Tibial nerve (tissue), 4 donors: ENCODE measurements around the gene JCHAIN. TPM values are rescaled to one million over a fixed set of nuclear protein-coding genes. Genes with fewer than 3 reads are reported as not detected.

ENCODE experiments used
- DNase-seq, 2 donors: peaks; one replicate each; pipeline ENCODE4 v3.0.0-alpha.2; 2019; ENCODE audit warnings: low spot score in 2 of 2
- H3K27ac ChIP-seq, 4 donors: fragments of 200-600 bp; sonication (generic) in 3 of 4; one replicate each; pipeline ENCODE4 v1.5.1; 2017 to 2019; ENCODE audit warnings: mild to moderate bottlenecking in 1 of 4
- H3K27me3 ChIP-seq, 2 donors: fragments of 200-600 bp; sonication (generic) in 1 of 2; one replicate each; pipeline versions ENCODE4 v1.5.1 to v1.6.0; 2017 to 2019
- H3K36me3 ChIP-seq, 3 donors: fragments of 200-600 bp; sonication (generic); one replicate each; pipeline ENCODE4 v1.5.1; 2018 to 2019
- H3K4me1 ChIP-seq, 4 donors: fragments of 200-600 bp; sonication (generic) in 3 of 4; one replicate each; pipeline ENCODE4 v1.5.1; 2017 to 2019
- H3K4me3 ChIP-seq, 4 donors: fragments of 200-600 bp; sonication (generic) in 3 of 4; one replicate each; pipeline ENCODE4 v1.5.1; 2017 to 2019; ENCODE audit warnings: mild to moderate bottlenecking in 1 of 4, moderate library complexity in 1 of 4
- H3K9me3 ChIP-seq, 4 donors: fragments of 200-600 bp; sonication (generic) in 3 of 4; one replicate each; pipeline ENCODE4 v1.5.1; 2017 to 2019
- CTCF ChIP-seq, 5 experiments: fragments of 200-600 bp in 3 of 5; fragments of 450-650 bp in 2 of 5; sonication (generic) in 3 of 5; IDR thresholded peaks; one replicate each; pipeline ENCODE4 v1.5.1; 2016 to 2019; ENCODE audit warnings: antibody characterized with exemption in 5 of 5, mild to moderate bottlenecking in 3 of 5, moderate library complexity in 2 of 5
- EP300 ChIP-seq, 2 donors: sonication (generic); formaldehyde crosslinking; IDR thresholded peaks; one replicate each; pipeline ENCODE4 v1.6.1; 2017; ENCODE audit warnings: antibody characterized with exemption in 2 of 2, mild to moderate bottlenecking in 1 of 2
- POLR2A ChIP-seq, 2 donors: fragments of 450-650 bp; IDR thresholded peaks; one replicate each; pipeline ENCODE4 v1.6.1; 2017; ENCODE audit warnings: antibody characterized with exemption in 2 of 2, mild to moderate bottlenecking in 2 of 2, moderate library complexity in 2 of 2
- WGBS, 2 donors: methylation state at CpG; one replicate each; pipeline ENCODE4 v1.1.5; 2018; 5-methylcytosine and 5-hydroxymethylcytosine counted together
- total RNA-seq, 4 donors: library from RNA; depleted of rRNA; stranded (reverse); fragments of >200 nt; gene quantifications; one replicate each; pipeline ENCODE4 v1.1.0, GENCODE V29; 2016

Gene JCHAIN
- 10 to 100 TPM in 1 of 4 donors, 1 to 10 TPM in 3; 3.1 to 17.4 (median 4.8) TPM for total RNA-seq

- Histone ChIP-seq H3K4me1 (no peaks in the 10 kb centered on the region), H3K36me3 (no peaks in the 10 kb centered on the region), H3K4me3 (peak within 1 kb of the TSS in 1 of 4 donors; percentile 10), H3K27me3 (no peaks in the 10 kb centered on the region), H3K9me3 (no peaks in the 10 kb centered on the region), H3K27ac (no peak within 1 kb of the TSS)
- DNase-seq: no peak
- WGBS, 2 donors: 71 to 82% methylated on average over 1 of the region's 1 CpG
- no peak for TF ChIP-seq EP300 (IDR thresholded peaks at IDR 0.05)
- TF ChIP-seq POLR2A (IDR thresholded peaks at IDR 0.05): no peak
- no peak for TF ChIP-seq CTCF (IDR thresholded peaks at IDR 0.05)
Observed at GRCh38 chr4:70666369-70666768, at the start of gene JCHAIN. TSS of gene JCHAIN (minus strand) at chr4:70666508. CDS start at chr4:70666490, 18 bp downstream.

- DNase-seq: no peak
- H3K9me3 ChIP-seq: no peaks in the 10 kb centered on the region
- H3K27ac ChIP-seq: no peak overlapping the region
- no peak for TF ChIP-seq CTCF (IDR thresholded peaks at IDR 0.05)
- no peak for TF ChIP-seq POLR2A (IDR thresholded peaks at IDR 0.05)
- no peak for TF ChIP-seq EP300 (IDR thresholded peaks at IDR 0.05)
- H3K27me3 ChIP-seq: no peaks in the 10 kb centered on the region
- no peak overlapping the region for H3K4me3 ChIP-seq
- H3K4me1 ChIP-seq: peaks cover 0 to 9% (median 0%) of the 10 kb centered on the region in 4 donors
- 48 to 65% methylated on average over 6 of the region's 6 CpGs for WGBS, 2 donors
- H3K36me3 ChIP-seq: no peaks in the 10 kb centered on the region
Observed at GRCh38 chr4:70715097-70715496, 48.8 kb upstream of the JCHAIN start.

GRCh38 chr4:70714079-70714887, 48.0 kb upstream of the JCHAIN start:
- TF ChIP-seq EP300 (IDR thresholded peaks at IDR 0.05): no peak
- no peak for TF ChIP-seq CTCF (IDR thresholded peaks at IDR 0.05)
- no peak for TF ChIP-seq POLR2A (IDR thresholded peaks at IDR 0.05)
- no peak overlapping the region for H3K4me3 ChIP-seq
- H3K27me3 ChIP-seq: no peaks in the 10 kb centered on the region
- DNase-seq: no peak
- WGBS, 2 donors: 75 to 82% methylated on average over 5 of the region's 5 CpGs
- no peak overlapping the region for H3K27ac ChIP-seq
- peaks cover 0 to 9% (median 2%) of the 10 kb centered on the region in 4 donors for H3K4me1 ChIP-seq
- H3K9me3 ChIP-seq: no peaks in the 10 kb centered on the region
- no peaks in the 10 kb centered on the region for H3K36me3 ChIP-seq

DNA sequence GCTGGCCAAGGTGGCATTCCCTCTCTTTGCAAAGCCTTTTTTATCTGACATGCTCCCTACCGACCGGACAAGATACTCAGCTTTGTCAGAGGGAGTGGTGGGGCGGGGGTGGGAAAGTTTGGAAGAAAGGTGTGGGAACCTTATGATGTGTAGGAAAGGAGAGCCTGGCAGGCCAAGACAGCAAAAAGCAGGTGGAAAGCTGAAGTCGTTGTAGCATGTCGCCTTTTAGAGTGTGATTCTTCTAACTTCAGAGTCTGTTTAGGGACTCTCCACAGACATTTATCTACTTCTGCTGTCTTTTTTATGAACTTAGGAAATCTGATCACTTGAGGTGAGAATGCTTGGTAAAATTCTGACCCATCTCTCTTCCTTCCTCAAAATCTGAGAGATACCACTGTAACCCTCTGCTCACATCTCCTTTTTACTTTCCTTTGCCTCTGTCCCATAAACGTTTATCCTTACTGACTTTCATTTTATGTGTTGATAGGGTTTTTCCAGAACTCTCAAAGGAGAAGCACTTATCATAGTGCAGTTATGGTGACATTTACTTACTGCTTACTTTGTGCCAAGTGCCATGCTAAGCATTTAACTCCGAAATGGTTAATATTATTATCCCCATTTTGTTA, 47.3 kb upstream of the JCHAIN start:
- peaks cover 0 to 9% (median 3%) of the 10 kb centered on the region in 4 donors for H3K4me1 ChIP-seq
- 67 to 73% methylated on average over 7 of the region's 7 CpGs for whole genome bisulfite sequencing, 2 donors
- no peaks in the 10 kb centered on the region for H3K9me3 ChIP-seq
- no peak overlapping the region for H3K27ac ChIP-seq
- no peak for DNase-seq
- H3K36me3 ChIP-seq: no peaks in the 10 kb centered on the region
- H3K4me3 ChIP-seq: no peak overlapping the region
- H3K27me3 ChIP-seq: no peaks in the 10 kb centered on the region
- TF ChIP-seq POLR2A (IDR thresholded peaks at IDR 0.05): no peak
- no peak for TF ChIP-seq CTCF (IDR thresholded peaks at IDR 0.05)
- TF ChIP-seq EP300 (IDR thresholded peaks at IDR 0.05): no peak
